ENCODE results near the gene CCDC142.

- TF ChIP-seq POLR2A (IDR thresholded peaks at IDR 0.05; ENCODE audit: low read length) (no peak), GATA1 (IDR thresholded peaks at IDR 0.05; ENCODE audit: low read depth, low read length) (no peak)
These were observed 41.6 kb downstream of the CCDC142 start for GRCh38 chr2:74441170-74441689.
